Neuronal stem cell (in vitro differentiated cells): ENCODE measurements around the gene CPNE7. TPM values are rescaled to one million over a fixed set of nuclear protein-coding genes. Genes with fewer than 3 reads are reported as not detected.

Experiments used
- DNase-seq: peaks from one replicate; pipeline ENCODE4 v3.0.0-alpha.2; 2013; ENCODE audit warnings: low spot score
- H2AFZ ChIP-seq: one replicate; pipeline ENCODE4 v1.6.1; 2013; ENCODE audit warnings: mild to moderate bottlenecking, low read length, inconsistent platforms
- H2AK5ac ChIP-seq: 2 replicates; pipeline ENCODE4 v1.6.1; 2013; ENCODE audit warnings: low read depth, mild to moderate bottlenecking, inconsistent platforms, low read length, moderate library complexity, mixed read lengths
- H2BK120ac ChIP-seq: 2 replicates; pipeline ENCODE4 v1.6.1; 2013; ENCODE audit warnings: low read depth, mild to moderate bottlenecking, inconsistent platforms, low read length, moderate library complexity, mixed read lengths
- H2BK12ac ChIP-seq: one replicate; pipeline ENCODE4 v1.6.1; 2013; ENCODE audit warnings: low read length, inconsistent platforms
- H2BK15ac ChIP-seq: 2 replicates; pipeline ENCODE4 v1.6.1; 2013; ENCODE audit warnings: mild to moderate bottlenecking, low read length, inconsistent platforms, mixed read lengths
- H2BK5ac ChIP-seq: one replicate; pipeline ENCODE4 v1.6.1; 2013; ENCODE audit warnings: inconsistent platforms, mild to moderate bottlenecking, low read length, moderate library complexity
- H3K14ac ChIP-seq: one replicate; pipeline ENCODE4 v1.6.1; 2013; ENCODE audit warnings: low read length, inconsistent platforms
- H3K18ac ChIP-seq: 2 replicates; pipeline ENCODE4 v1.6.1; 2013; ENCODE audit warnings: low read length, inconsistent platforms
- H3K23ac ChIP-seq: 2 replicates; pipeline ENCODE4 v1.6.1; 2013; ENCODE audit warnings: low read depth, mild to moderate bottlenecking, mixed read lengths, low read length, inconsistent platforms; ENCODE audit not compliant: poor library complexity
- H3K27ac ChIP-seq: replicated peaks from 3 replicates; pipeline ENCODE4 v1.5.1; 2013; ENCODE audit warnings: low read length, inconsistent platforms
- H3K27me3 ChIP-seq, 3 experiments: 2 replicates each; pipeline ENCODE4 v1.6.1; 2013; ENCODE audit warnings: low read length in 3 of 3, mild to moderate bottlenecking in 2 of 3, inconsistent platforms in 1 of 3, low read depth in 1 of 3, mixed read lengths in 1 of 3, moderate library complexity in 1 of 3; ENCODE audit not compliant: control insufficient read depth in 3 of 3, insufficient read depth in 3 of 3
- H3K36me3 ChIP-seq, 2 donors: replicated peaks in 1 of 2; 2 replicates each; pipeline ENCODE4 v1.6.1; 2013; ENCODE audit warnings: low read length in 2 of 2; ENCODE audit not compliant: control insufficient read depth in 2 of 2, insufficient read depth in 2 of 2
- H3K4ac ChIP-seq: 2 replicates; pipeline ENCODE4 v1.6.1; 2013; ENCODE audit warnings: inconsistent platforms, mild to moderate bottlenecking, low read length, moderate library complexity
- H3K4me1 ChIP-seq, 2 donors: 1 replicate in 1 of 2; 2 replicates in 1 of 2; pipeline ENCODE4 v1.6.1; 2013; ENCODE audit warnings: low read length in 2 of 2, low read depth in 1 of 2; ENCODE audit not compliant: control insufficient read depth in 2 of 2, insufficient read depth in 1 of 2
- H3K4me2 ChIP-seq: one replicate; pipeline ENCODE4 v1.6.1; 2013; ENCODE audit warnings: mild to moderate bottlenecking, low read length, inconsistent platforms; ENCODE audit not compliant: insufficient read depth, poor library complexity, severe bottlenecking
- H3K4me3 ChIP-seq, 2 donors: 2 replicates each; pipeline ENCODE4 v1.5.1; 2013; ENCODE audit warnings: low read length in 2 of 2, mild to moderate bottlenecking in 2 of 2, inconsistent platforms in 1 of 2, moderate library complexity in 1 of 2
- H3K79me1 ChIP-seq: one replicate; pipeline ENCODE4 v1.6.1; 2013; ENCODE audit warnings: low read depth, mild to moderate bottlenecking, inconsistent platforms, low read length, moderate library complexity
- H3K9ac ChIP-seq: one replicate; pipeline ENCODE4 v1.6.1; 2013; ENCODE audit warnings: mild to moderate bottlenecking, low read depth, low read length, inconsistent platforms; ENCODE audit not compliant: poor library complexity
- H3K9me3 ChIP-seq, 2 donors: replicated peaks in 1 of 2; 2 replicates each; pipeline versions ENCODE3 to v1.6.1; 2013; ENCODE audit warnings: low read length in 2 of 2, mild to moderate bottlenecking in 2 of 2, inconsistent platforms in 1 of 2, low read depth in 1 of 2, mixed read lengths in 1 of 2, moderate library complexity in 1 of 2; ENCODE audit not compliant: control insufficient read depth in 2 of 2, insufficient read depth in 1 of 2
- H4K8ac ChIP-seq: one replicate; pipeline ENCODE4 v1.6.1; 2013; ENCODE audit warnings: low read depth, mild to moderate bottlenecking, inconsistent platforms, low read length, moderate library complexity
- H4K91ac ChIP-seq: one replicate; pipeline ENCODE4 v1.6.1; 2013; ENCODE audit warnings: low read length, low read depth, mild to moderate bottlenecking, inconsistent platforms; ENCODE audit not compliant: poor library complexity
- WGBS, 2 donors: extraction: QIAGEN DNeasy Blood & Tissue Kit; methylation state at CpG; one replicate each; pipeline ENCODE4 v1.1.7; 2013; ENCODE audit warnings: missing lambda C conversion rate in 2 of 2, mixed read lengths in 1 of 2; ENCODE audit not compliant: insufficient read length in 2 of 2, insufficient replicate concordance in 1 of 2; ENCODE audit errors: extremely low coverage in 2 of 2; 5-methylcytosine and 5-hydroxymethylcytosine counted together
- polyA plus RNA-seq, 2 experiments: library from polyadenylated mRNA; stranded (reverse); fragments of 200-250 nt; gene quantifications; one replicate each; pipeline ENCODE4 v1.2.3, GENCODE V29; 2013

The CPNE7 gene
- 1.4 TPM for polyA plus RNA-seq (2013, experiment 1 of 2)
- polyA plus RNA-seq (2013, experiment 2 of 2): 1.6 TPM

- Histone ChIP-seq H2BK120ac (no peak within 1 kb of the TSS), H3K36me3 (no peaks in the 10 kb centered on the region), H2BK15ac (peak within 1 kb of the TSS; percentile 83), H4K91ac (no peak within 1 kb of the TSS), H2BK5ac (peak within 1 kb of the TSS; percentile 24), H3K9ac (peak within 1 kb of the TSS; percentile 81), H2BK12ac (no peak within 1 kb of the TSS), H3K4me1 (peaks cover 0 to 2% of the 10 kb centered on the region in 2 donors), H3K4ac (no peak within 1 kb of the TSS), H3K27me3 (peaks cover 21 to 36% (median 27%) of the 10 kb centered on the region in 3 experiments), H2AK5ac (peak within 1 kb of the TSS; percentile 95), H3K27ac (no peak within 1 kb of the TSS), H3K14ac (peak within 1 kb of the TSS; percentile 82), H3K4me3 (peak within 1 kb of the TSS; percentile 32 to 78), H3K4me2 (peak within 1 kb of the TSS; percentile 80), H3K9me3 (peaks cover 0 to 3% of the 10 kb centered on the region in 2 donors), H3K79me1 (no peaks in the 10 kb centered on the region), H4K8ac (no peak within 1 kb of the TSS), H3K18ac (peak within 1 kb of the TSS; percentile 94), H2AFZ (peak within 1 kb of the TSS; percentile 83), H3K23ac (peak within 1 kb of the TSS; percentile 85)
- WGBS, 2 donors: no CpG with 5 or more reads among the region's 103 CpGs
- DNase-seq: no peak
Observed at GRCh38 chr16:89575247-89576152, at the start of gene CPNE7. TSS of gene CPNE7 (plus strand) at chr16:89575758. CDS start at chr16:89575898, 140 bp downstream.

GRCh38 chr16:89529097-89529496 lies 46.5 kb upstream of the CPNE7 start:
- Histone ChIP-seq H2BK5ac (no peak overlapping the region), H3K79me1 (peaks cover 7% of the 10 kb centered on the region), H3K4me3 (no peak overlapping the region), H2BK120ac (no peak overlapping the region), H3K4ac (no peak overlapping the region), H3K14ac (no peak overlapping the region), H3K4me1 (no peaks in the 10 kb centered on the region), H3K36me3 (peaks cover 61 to 95% of the 10 kb centered on the region in 2 donors), H3K27me3 (no peaks in the 10 kb centered on the region), H2AFZ (no peak overlapping the region), H3K4me2 (no peak overlapping the region), H4K91ac (no peak overlapping the region), H3K9ac (no peak overlapping the region), H2BK15ac (no peak overlapping the region), H4K8ac (no peak overlapping the region), H3K27ac (no peak overlapping the region), H2BK12ac (no peak overlapping the region), H3K9me3 (no peaks in the 10 kb centered on the region), H3K23ac (no peak overlapping the region), H2AK5ac (no peak overlapping the region), H3K18ac (no peak overlapping the region)
- DNase-seq: no peak
- no CpG with 5 or more reads among the region's 16 CpGs for WGBS, 2 donors

GRCh38 chr16:89530401-89531381 lies 44.9 kb upstream of the CPNE7 start:
- Histone ChIP-seq H3K36me3 (peaks cover 58 to 95% of the 10 kb centered on the region in 2 donors), H3K9ac (peak overlapping the region; percentile 24), H3K9me3 (no peaks in the 10 kb centered on the region), H3K4me3 (peak overlapping the region in 1 of 2 donors; percentile 36), H3K4me1 (no peaks in the 10 kb centered on the region), H3K4me2 (no peak overlapping the region), H2AFZ (no peak overlapping the region), H3K23ac (no peak overlapping the region), H2BK120ac (no peak overlapping the region), H3K18ac (no peak overlapping the region), H3K14ac (no peak overlapping the region), H2AK5ac (no peak overlapping the region), H3K4ac (no peak overlapping the region), H2BK5ac (no peak overlapping the region), H3K79me1 (peaks cover 16% of the 10 kb centered on the region), H2BK15ac (no peak overlapping the region), H4K8ac (peak overlapping the region; percentile 52), H4K91ac (no peak overlapping the region), H2BK12ac (no peak overlapping the region), H3K27me3 (no peaks in the 10 kb centered on the region), H3K27ac (no peak overlapping the region)
- DNase-seq: no peak
- no CpG with 5 or more reads among the region's 37 CpGs for WGBS, 2 donors
